Esophagus mucosa (tissue), 1 donor: ENCODE measurements around the gene CHIC2. TPM values are rescaled to one million over a fixed set of nuclear protein-coding genes. Genes with fewer than 3 reads are reported as not detected.

Source experiments
- ATAC-seq: fragments of 200-7000 bp; cut with Tn5 transposase; one replicate; pipeline ENCODE4 v1.9.1; 2020
- total RNA-seq: library from RNA; stranded (reverse); gene quantifications from one replicate; pipeline ENCODE4 v1.2.4, GENCODE V29; 2023
- donor health status: DM: yes; HTN: yes; CAD: no.

The CHIC2 gene
- total RNA-seq, 1 donor from 2014 or later = 29.7 TPM

GRCh38 chr4:54092405-54093323 lies 28.3 kb upstream of the CHIC2 start:
- ATAC-seq = no peak

GRCh38 chr4:54091637-54092404 lies 27.4 kb upstream of the CHIC2 start:
- peak; percentile 80 for ATAC-seq

GRCh38 chr4:54090804-54091623 lies 26.6 kb upstream of the CHIC2 start:
- ATAC-seq = peak; percentile 91

- no peak for ATAC-seq
Observed at GRCh38 chr4:54090404-54090803, 26.0 kb upstream of the CHIC2 start.

GRCh38 chr4:54089875-54090274 lies 25.5 kb upstream of the CHIC2 start:
- ATAC-seq = no peak

- ATAC-seq = peak; percentile 89
Observed at GRCh38 chr4:54085284-54085683, 20.9 kb upstream of the CHIC2 start.

GRCh38 chr4:54082168-54082567 lies 17.8 kb upstream of the CHIC2 start:
- peak; percentile 86 for ATAC-seq

GRCh38 chr4:54077812-54078211 lies 13.4 kb upstream of the CHIC2 start:
- ATAC-seq = no peak

- ATAC-seq = no peak
Observed at GRCh38 chr4:54076673-54077072, 12.3 kb upstream of the CHIC2 start.

- no peak for ATAC-seq
Observed at GRCh38 chr4:54074381-54074780, 10.0 kb upstream of the CHIC2 start.

GRCh38 chr4:54073271-54073880 lies 9.0 kb upstream of the CHIC2 start:
- no peak for ATAC-seq

GRCh38 chr4:54067166-54067565 lies 2.8 kb upstream of the CHIC2 start:
- peak; percentile 67 for ATAC-seq

GRCh38 chr4:54066718-54067129 lies 2.3 kb upstream of the CHIC2 start:
- peak; percentile 2 for ATAC-seq

- no peak for ATAC-seq
Observed at GRCh38 chr4:54066088-54066415, 1.6 kb upstream of the CHIC2 start.

GRCh38 chr4:54065282-54066087 lies 1.1 kb upstream of the CHIC2 start:
- no peak for ATAC-seq

GRCh38 chr4:54063737-54064316 lies 578 bp downstream of the CHIC2 start:
- peak; percentile 18 for ATAC-seq

GRCh38 chr4:54063229-54063628 lies 1.2 kb downstream of the CHIC2 start:
- ATAC-seq = no peak

GRCh38 chr4:54062392-54062791 lies 2.0 kb downstream of the CHIC2 start:
- no peak for ATAC-seq

GRCh38 chr4:54061873-54062272 lies 2.5 kb downstream of the CHIC2 start:
- ATAC-seq = no peak

- no peak for ATAC-seq
Observed at GRCh38 chr4:54061067-54061466, 3.3 kb downstream of the CHIC2 start.

- no peak for ATAC-seq
Observed at GRCh38 chr4:54060116-54060515, 4.3 kb downstream of the CHIC2 start.
